SK-N-SH (cell line): ENCODE data around the gene NPEPL1. TPM values are rescaled to one million over a fixed set of nuclear protein-coding genes. Genes with fewer than 3 reads are reported as not detected.

Source experiments
- CTCF ChIA-PET: fragments of 300-600, 350-600 bp; formaldehyde crosslinking; extraction: SDS; loops from one replicate; lab custom pipeline; 2021; lab: Yijun Ruan, JAX
- POLR2A ChIA-PET: fragments of 350-600 bp; sonication (Branson Sonifier 250); formaldehyde crosslinking; extraction: SDS; loops from one replicate; lab custom pipeline; 2020; ENCODE audit warnings: antibody characterized with exemption, inconsistent platforms; lab: Yijun Ruan, JAX
- DNase-seq: peaks from one replicate; pipeline ENCODE4 v3.0.0; 2012
- H2AFZ ChIP-seq: fragments of 200-600 bp; sonication (generic); 2 replicates; pipeline ENCODE4 v1.8.1; 2016; ENCODE audit warnings: antibody characterized with exemption, mild to moderate bottlenecking, low read depth
- H3F3A ChIP-seq: fragments of 200-600 bp; sonication (generic); replicated peaks from 2 replicates; pipeline ENCODE3; 2016; ENCODE audit warnings: antibody characterized with exemption, mild to moderate bottlenecking; ENCODE audit not compliant: insufficient read depth
- H3K27ac ChIP-seq, 2 experiments: fragments of 200-500 bp in 1 of 2; fragments of 200-600 bp in 1 of 2; sonication (Bioruptor generic) in 1 of 2; sonication (generic), shearing (Covaris generic) in 1 of 2; 2 replicates each; pipeline versions ENCODE4 v1.5.1 to v1.6.1; 2014 to 2016; ENCODE audit warnings: low read depth in 2 of 2, inconsistent platforms in 1 of 2, low read length in 1 of 2, mild to moderate bottlenecking in 1 of 2, mixed read lengths in 1 of 2
- H3K27me3 ChIP-seq: fragments of 200-600 bp; sonication (generic), shearing (Covaris generic); 2 replicates; pipeline ENCODE4 v1.6.1; 2016; ENCODE audit warnings: mixed run types; ENCODE audit not compliant: insufficient read depth
- H3K36me3 ChIP-seq, 2 experiments: fragments of 200-500 bp in 1 of 2; fragments of 200-600 bp in 1 of 2; sonication (Bioruptor generic) in 1 of 2; sonication (generic) in 1 of 2; replicated peaks in 1 of 2; 2 replicates each; pipeline versions ENCODE3 to v1.5.1; 2014 to 2016; ENCODE audit warnings: low read length in 1 of 2, mild to moderate bottlenecking in 1 of 2; ENCODE audit not compliant: insufficient read depth in 2 of 2, control insufficient read depth in 1 of 2
- H3K4me1 ChIP-seq, 2 experiments: fragments of 200-500 bp in 1 of 2; fragments of 200-600 bp in 1 of 2; sonication (Bioruptor generic) in 1 of 2; sonication (generic), shearing (Covaris generic) in 1 of 2; 2 replicates each; pipeline versions ENCODE4 v1.5.1 to v1.6.1; 2014 to 2016; ENCODE audit warnings: low read depth in 1 of 2, low read length in 1 of 2, mixed run types in 1 of 2; ENCODE audit not compliant: insufficient read depth in 2 of 2, control insufficient read depth in 1 of 2
- H3K4me2 ChIP-seq: fragments of 200-600 bp; sonication (generic), shearing (Covaris generic); 2 replicates; pipeline ENCODE4 v1.6.1; 2017; ENCODE audit warnings: mixed run types
- H3K4me3 ChIP-seq, 2 experiments: fragments of 200-500 bp in 1 of 2; fragments of 200-600 bp in 1 of 2; sonication (Bioruptor generic) in 1 of 2; sonication (generic), shearing (Covaris generic) in 1 of 2; 2 replicates each; pipeline versions ENCODE4 v1.5.1 to v1.8.1; 2014 to 2016; ENCODE audit warnings: low read depth in 2 of 2, inconsistent platforms in 1 of 2, low read length in 1 of 2, mild to moderate bottlenecking in 1 of 2, mixed read lengths in 1 of 2, moderate library complexity in 1 of 2
- H3K79me2 ChIP-seq: fragments of 200-600 bp; sonication (generic); 2 replicates; pipeline ENCODE4 v1.8.1; 2017; ENCODE audit warnings: mild to moderate bottlenecking; ENCODE audit not compliant: insufficient read depth
- H3K9ac ChIP-seq: fragments of 200-600 bp; sonication (generic); 2 replicates; pipeline ENCODE4 v1.6.1; 2017; ENCODE audit warnings: mixed run types
- H3K9me2 ChIP-seq: fragments of 200-600 bp; sonication (generic); 2 replicates; pipeline ENCODE4 v1.6.1; 2017; ENCODE audit warnings: mixed run types
- H3K9me3 ChIP-seq: fragments of 200-600 bp; sonication (generic); 2 replicates; pipeline ENCODE4 v1.6.1; 2017; ENCODE audit warnings: mixed run types, mild to moderate bottlenecking, moderate library complexity
- H4K20me1 ChIP-seq: fragments of 200-600 bp; sonication (generic); 2 replicates; pipeline ENCODE4 v1.6.1; 2017; ENCODE audit warnings: mild to moderate bottlenecking, mixed run types; ENCODE audit not compliant: insufficient read depth
- CHD2 ChIP-seq: fragments of 150-350 bp; IDR thresholded peaks from 2 replicates; pipeline ENCODE4 v1.6.1; 2018; ENCODE audit warnings: low read length; ENCODE audit not compliant: partially characterized antibody
- ELF1 ChIP-seq: IDR thresholded peaks from 2 replicates; pipeline ENCODE4 v1.4.0; 2012
- FOSL2 ChIP-seq: IDR thresholded peaks from 2 replicates; pipeline ENCODE4 v1.4.0; 2012; ENCODE audit warnings: low read depth, mild to moderate bottlenecking, moderate library complexity, borderline replicate concordance
- FOXJ3 ChIP-seq: sonication (generic); formaldehyde crosslinking; IDR thresholded peaks from 2 replicates; pipeline ENCODE4 v1.5.1; 2020; ENCODE audit warnings: mild to moderate bottlenecking, missing genetic modification reagents
- FOXM1 ChIP-seq: IDR thresholded peaks from 2 replicates; pipeline ENCODE4 v1.4.0; 2012; ENCODE audit warnings: low read depth, mild to moderate bottlenecking
- GATA2 ChIP-seq: sonication (generic); formaldehyde crosslinking; IDR thresholded peaks from 2 replicates; pipeline ENCODE4 v1.5.0; 2020; ENCODE audit warnings: mild to moderate bottlenecking, missing genetic modification reagents
- JUND ChIP-seq: IDR thresholded peaks from 2 replicates; pipeline ENCODE4 v1.4.0; 2012
- NFIC ChIP-seq: IDR thresholded peaks from 2 replicates; pipeline ENCODE4 v1.4.0; 2012; ENCODE audit warnings: borderline replicate concordance
- POLR2AphosphoS5 ChIP-seq: IDR thresholded peaks from 2 replicates; pipeline ENCODE4 v1.6.1; 2012; ENCODE audit warnings: low read depth, low read length
- RAD21 ChIP-seq: IDR thresholded peaks from 2 replicates; pipeline ENCODE4 v1.6.1; 2012; ENCODE audit warnings: mild to moderate bottlenecking, low read length
- RCOR1 ChIP-seq: fragments of 150-350 bp; IDR thresholded peaks from 2 replicates; pipeline ENCODE4 v1.6.1; 2017; ENCODE audit warnings: antibody characterized with exemption, low read length
- RFX5 ChIP-seq: IDR thresholded peaks from 2 replicates; pipeline ENCODE4 v1.6.1; 2012; ENCODE audit warnings: mild to moderate bottlenecking, improper control_type of control experiment, low read length
- RXRA ChIP-seq: IDR thresholded peaks from 2 replicates; pipeline ENCODE4 v1.4.0; 2012; ENCODE audit warnings: low read depth, mild to moderate bottlenecking, borderline replicate concordance
- SIN3A ChIP-seq: IDR thresholded peaks from 2 replicates; pipeline ENCODE4 v1.6.1; 2012; ENCODE audit warnings: low read depth, mild to moderate bottlenecking, low read length, moderate library complexity, borderline replicate concordance
- TCF12 ChIP-seq: IDR thresholded peaks from 2 replicates; pipeline ENCODE4 v1.4.0; 2012
- TEAD4 ChIP-seq: IDR thresholded peaks from 2 replicates; pipeline ENCODE4 v1.4.0; 2012; ENCODE audit warnings: mild to moderate bottlenecking, borderline replicate concordance; ENCODE audit not compliant: insufficient read depth
- WGBS: methylation state at CpG from one replicate; pipeline ENCODE4 v1.1.6; 2017; ENCODE audit warnings: low lambda C conversion rate; 5-methylcytosine and 5-hydroxymethylcytosine counted together
- polyA plus RNA-seq, 3 experiments: library from polyadenylated mRNA; depleted of rRNA; stranded (reverse); fragments of >200 nt; gene quantifications; 2 replicates each; pipeline ENCODE4 v1.2.3, GENCODE V29; 2012
- TF ChIP-seq, protein P1 (sequence below): IDR thresholded peaks from 2 replicates; pipeline ENCODE4 v1.4.0; 2012; ENCODE audit warnings: low read depth
- TF ChIP-seq, protein P2 (sequence below): fragments of 150-350 bp; IDR thresholded peaks from 2 replicates; pipeline ENCODE4 v1.6.1; 2016; ENCODE audit warnings: mild to moderate bottlenecking, low read depth, low read length
- TF ChIP-seq, protein P3 (sequence below): fragments of 200-600 bp; sonication (generic); IDR thresholded peaks from 2 replicates; pipeline ENCODE4 v1.6.1; 2017; ENCODE audit warnings: antibody characterized with exemption, mild to moderate bottlenecking, moderate library complexity
- TF ChIP-seq, protein P4 (sequence below): IDR thresholded peaks from 2 replicates; pipeline ENCODE4 v1.4.0; 2012; ENCODE audit warnings: low read depth, borderline replicate concordance

The NPEPL1 gene
- polyA plus RNA-seq, 1 of the 3 experiments (the other 2 are of a cell fraction): 2.8 TPM

DNA sequence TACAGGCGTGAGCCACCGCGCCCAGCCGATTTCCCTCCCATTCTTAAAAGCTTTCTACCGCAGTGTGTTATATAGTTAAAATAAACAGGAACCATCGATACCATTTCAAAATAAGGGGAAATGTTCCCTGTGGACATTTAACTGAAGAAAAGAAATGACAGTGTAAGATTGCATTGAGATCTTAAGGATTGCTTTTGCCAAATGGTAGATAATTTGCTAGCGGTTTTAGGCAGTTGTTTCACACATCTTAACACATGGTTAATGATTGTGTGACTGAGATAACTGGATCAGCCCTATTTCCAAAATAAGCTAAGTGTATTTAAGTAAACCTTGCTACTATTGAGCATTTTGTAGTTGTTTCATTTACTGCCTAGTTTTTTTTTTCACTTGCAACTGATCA, 25.9 kb upstream of the NPEPL1 start:
- Histone ChIP-seq H3K27me3 (no peaks in the 10 kb centered on the region), H3K27ac (no peak overlapping the region), H3K4me2 (no peak overlapping the region), H3K79me2 (peaks cover 75% of the 10 kb centered on the region), H3K9ac (no peak overlapping the region), H3K4me3 (no peak overlapping the region), H3F3A (no peaks in the 10 kb centered on the region), H3K9me3 (no peaks in the 10 kb centered on the region), H4K20me1 (peaks cover 3% of the 10 kb centered on the region; the same call in 1 of the 2 replicates), H3K9me2 (no peaks in the 10 kb centered on the region), H3K4me1 (peaks cover 5 to 8% of the 10 kb centered on the region in 2 experiments; a peak in 1 of 4 replicates), H2AFZ (no peak overlapping the region), H3K36me3 (peaks cover 50 to 73% of the 10 kb centered on the region in 2 experiments)
- no peak for DNase-seq
- ChIA-PET POLR2A (interaction anchor here (1.3 kb wide), 1 partner anchor 15 kb away, joined by 4 read pairs; no protein-coding TSS in a partner anchor), CTCF (interaction anchor here (1.1 to 1.3 kb wide), 2 partner anchors 172 to 182 kb away, joined by 3 to 4 read pairs; no protein-coding TSS in a partner anchor)
- 98% methylated on average over 7 of the region's 7 CpGs for WGBS
- TF ChIP-seq POLR2AphosphoS5: no peak
- no peak for TF ChIP-seq FOXJ3 (CRISPR knock-in tag)
- TF ChIP-seq SIN3A: no peak
- TF ChIP-seq, protein P1, sequence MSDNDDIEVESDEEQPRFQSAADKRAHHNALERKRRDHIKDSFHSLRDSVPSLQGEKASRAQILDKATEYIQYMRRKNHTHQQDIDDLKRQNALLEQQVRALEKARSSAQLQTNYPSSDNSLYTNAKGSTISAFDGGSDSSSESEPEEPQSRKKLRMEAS: no peak
- TF ChIP-seq ELF1: no peak
- TF ChIP-seq FOSL2: no peak
- no peak for TF ChIP-seq TCF12
- no peak for TF ChIP-seq NFIC
- TF ChIP-seq, protein P2, sequence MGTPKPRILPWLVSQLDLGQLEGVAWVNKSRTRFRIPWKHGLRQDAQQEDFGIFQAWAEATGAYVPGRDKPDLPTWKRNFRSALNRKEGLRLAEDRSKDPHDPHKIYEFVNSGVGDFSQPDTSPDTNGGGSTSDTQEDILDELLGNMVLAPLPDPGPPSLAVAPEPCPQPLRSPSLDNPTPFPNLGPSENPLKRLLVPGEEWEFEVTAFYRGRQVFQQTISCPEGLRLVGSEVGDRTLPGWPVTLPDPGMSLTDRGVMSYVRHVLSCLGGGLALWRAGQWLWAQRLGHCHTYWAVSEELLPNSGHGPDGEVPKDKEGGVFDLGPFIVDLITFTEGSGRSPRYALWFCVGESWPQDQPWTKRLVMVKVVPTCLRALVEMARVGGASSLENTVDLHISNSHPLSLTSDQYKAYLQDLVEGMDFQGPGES: no peak
- no peak for TF ChIP-seq RAD21

DNA sequence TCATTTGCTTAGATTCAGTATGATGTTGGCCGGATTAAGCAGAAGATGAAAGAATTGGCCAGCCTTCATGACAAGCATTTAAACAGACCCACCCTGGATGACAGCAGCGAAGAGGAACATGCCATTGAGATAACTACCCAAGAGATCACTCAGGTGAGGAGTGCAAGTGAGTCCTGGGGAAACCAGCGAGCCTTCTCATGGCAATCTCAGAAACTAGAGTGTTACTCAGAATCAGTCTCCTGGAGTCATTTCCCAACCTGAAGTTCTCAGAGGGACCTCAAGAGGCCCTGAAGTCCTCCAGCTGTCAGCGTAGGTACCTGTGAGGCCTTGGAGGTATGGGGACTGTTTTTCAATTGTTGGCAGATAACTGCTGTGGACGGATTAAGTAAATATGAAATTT, 24.6 kb upstream of the NPEPL1 start:
- POLR2A ChIA-PET: interaction anchor here (1.3 kb wide), 1 partner anchor 16 kb away, joined by 4 read pairs; no protein-coding TSS in a partner anchor
- H3K4me3 ChIP-seq: no peak overlapping the region
- H3K4me1 ChIP-seq: peaks cover 8 to 9% of the 10 kb centered on the region in 2 experiments; a peak in 1 of 4 replicates
- TF ChIP-seq FOSL2: no peak
- TF ChIP-seq FOXM1: no peak
- no peak for TF ChIP-seq CHD2
- no peak for TF ChIP-seq RCOR1
- TF ChIP-seq GATA2 (CRISPR knock-in tag): no peak
- TF ChIP-seq, protein P3, sequence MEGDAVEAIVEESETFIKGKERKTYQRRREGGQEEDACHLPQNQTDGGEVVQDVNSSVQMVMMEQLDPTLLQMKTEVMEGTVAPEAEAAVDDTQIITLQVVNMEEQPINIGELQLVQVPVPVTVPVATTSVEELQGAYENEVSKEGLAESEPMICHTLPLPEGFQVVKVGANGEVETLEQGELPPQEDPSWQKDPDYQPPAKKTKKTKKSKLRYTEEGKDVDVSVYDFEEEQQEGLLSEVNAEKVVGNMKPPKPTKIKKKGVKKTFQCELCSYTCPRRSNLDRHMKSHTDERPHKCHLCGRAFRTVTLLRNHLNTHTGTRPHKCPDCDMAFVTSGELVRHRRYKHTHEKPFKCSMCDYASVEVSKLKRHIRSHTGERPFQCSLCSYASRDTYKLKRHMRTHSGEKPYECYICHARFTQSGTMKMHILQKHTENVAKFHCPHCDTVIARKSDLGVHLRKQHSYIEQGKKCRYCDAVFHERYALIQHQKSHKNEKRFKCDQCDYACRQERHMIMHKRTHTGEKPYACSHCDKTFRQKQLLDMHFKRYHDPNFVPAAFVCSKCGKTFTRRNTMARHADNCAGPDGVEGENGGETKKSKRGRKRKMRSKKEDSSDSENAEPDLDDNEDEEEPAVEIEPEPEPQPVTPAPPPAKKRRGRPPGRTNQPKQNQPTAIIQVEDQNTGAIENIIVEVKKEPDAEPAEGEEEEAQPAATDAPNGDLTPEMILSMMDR: no peak
- TF ChIP-seq TEAD4: no peak
- TF ChIP-seq, protein P4, sequence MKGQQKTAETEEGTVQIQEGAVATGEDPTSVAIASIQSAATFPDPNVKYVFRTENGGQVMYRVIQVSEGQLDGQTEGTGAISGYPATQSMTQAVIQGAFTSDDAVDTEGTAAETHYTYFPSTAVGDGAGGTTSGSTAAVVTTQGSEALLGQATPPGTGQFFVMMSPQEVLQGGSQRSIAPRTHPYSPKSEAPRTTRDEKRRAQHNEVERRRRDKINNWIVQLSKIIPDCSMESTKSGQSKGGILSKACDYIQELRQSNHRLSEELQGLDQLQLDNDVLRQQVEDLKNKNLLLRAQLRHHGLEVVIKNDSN: no peak
- TF ChIP-seq RFX5: no peak
- TF ChIP-seq TCF12: no peak
- TF ChIP-seq, protein P2: no peak
- TF ChIP-seq JUND: no peak
- TF ChIP-seq RXRA: no peak
- TF ChIP-seq, protein P1: no peak
- CTCF ChIA-PET: interaction anchor here (1.3 kb wide), 1 partner anchor 171 kb away, joined by 3 read pairs; no protein-coding TSS in a partner anchor
- no peaks in the 10 kb centered on the region for H3K9me3 ChIP-seq
- H3K27ac ChIP-seq: no peak overlapping the region
- H3K9ac ChIP-seq: no peak overlapping the region
- peaks cover 66% of the 10 kb centered on the region for H3K79me2 ChIP-seq
- no peaks in the 10 kb centered on the region for H3F3A ChIP-seq
- H3K27me3 ChIP-seq: no peaks in the 10 kb centered on the region
- H2AFZ ChIP-seq: no peak overlapping the region
- peaks cover 54 to 71% of the 10 kb centered on the region in 2 experiments for H3K36me3 ChIP-seq
- H3K9me2 ChIP-seq: no peaks in the 10 kb centered on the region
- H4K20me1 ChIP-seq: peaks cover 3% of the 10 kb centered on the region; the same call in 1 of the 2 replicates
- WGBS: 100% methylated on average over 5 of the region's 5 CpGs
- H3K4me2 ChIP-seq: no peak overlapping the region
- DNase-seq: no peak
